Measurements from ENCODE around the gene PRKCE. TPM values are rescaled to one million over a fixed set of nuclear protein-coding genes. Genes with fewer than 3 reads are reported as not detected.

Gene PRKCE
- total RNA-seq: 10 to 100 TPM; 10.6 to 11.3 TPM

DNA sequence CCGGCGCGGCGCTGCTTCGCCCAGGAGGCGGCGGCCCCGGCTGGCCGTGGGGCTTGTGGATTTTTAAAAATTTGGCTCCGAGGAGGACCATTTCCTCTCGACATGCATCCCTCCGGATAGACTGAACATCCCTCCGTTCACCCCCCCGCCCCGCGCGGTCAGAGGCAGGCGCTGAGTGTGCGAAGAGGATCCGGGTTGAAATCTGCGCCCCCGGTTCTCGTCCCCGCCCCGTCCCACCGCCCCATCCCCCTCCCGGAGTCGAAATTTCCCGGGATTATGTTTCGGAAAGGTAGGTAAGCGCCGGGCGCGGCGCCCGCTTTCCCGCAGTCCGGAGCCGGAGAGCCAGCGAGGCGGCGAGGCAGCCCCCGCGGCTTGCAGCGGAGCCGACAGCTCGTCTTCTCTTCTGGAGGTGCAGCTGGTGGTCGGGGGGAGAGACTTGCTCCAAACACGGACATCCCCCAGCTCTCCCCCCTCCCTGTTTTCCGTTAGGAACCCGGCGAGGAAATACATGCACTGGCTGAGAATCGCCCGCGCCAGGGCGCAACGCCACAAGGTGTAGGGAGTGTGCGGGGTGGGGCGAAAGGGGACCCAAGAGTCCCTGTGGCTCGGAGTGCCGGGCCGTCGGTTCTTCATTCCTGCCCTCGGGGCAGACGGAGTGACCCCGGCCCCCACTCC is at the start of gene PRKCE:
Gene PRKCE, plus strand, starts transcription at position 261 of the 675 bp plus-strand sequence.

DNA sequence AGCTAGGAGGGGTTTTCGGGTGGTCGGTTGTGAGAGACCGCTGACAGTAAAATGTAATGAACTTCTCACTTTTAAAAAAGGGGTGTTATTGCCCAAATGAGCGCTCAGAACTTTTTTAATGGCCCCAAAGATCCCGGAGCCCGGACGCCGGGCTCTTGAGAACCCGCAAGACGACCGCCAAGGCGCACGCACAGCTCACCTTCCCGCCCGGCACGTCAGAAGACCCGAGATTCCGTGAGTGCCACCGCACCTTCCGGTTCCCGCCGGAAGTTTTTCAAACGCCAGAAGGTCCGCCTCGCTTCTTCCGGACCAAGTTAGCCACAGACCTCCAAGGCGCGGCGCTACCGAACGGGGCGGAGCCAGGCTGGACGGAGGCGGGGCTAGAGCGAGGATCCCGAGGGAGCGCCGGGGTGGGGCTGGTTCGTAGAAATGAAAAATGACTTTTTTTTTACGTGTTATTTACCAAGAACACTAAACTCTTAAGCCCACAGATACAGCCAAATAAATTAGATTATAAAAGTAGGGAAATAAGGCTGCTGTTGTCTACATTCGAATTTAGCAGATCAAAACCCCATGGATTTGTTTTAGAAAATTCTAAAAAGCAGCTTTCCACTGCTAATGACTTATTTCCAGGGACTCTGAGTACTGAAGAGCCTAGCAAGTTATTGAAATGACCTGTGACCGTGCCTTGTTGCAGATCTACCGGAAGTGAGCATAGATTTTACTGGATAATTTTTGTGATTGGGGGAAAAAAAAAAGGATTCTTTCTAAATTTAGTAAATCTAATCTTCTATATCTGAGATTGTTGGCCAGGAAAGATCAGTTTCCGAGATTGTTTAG is 40.2 kb upstream of the PRKCE start, which contains the start of gene SRBD1:
Gene SRBD1, minus strand, starts transcription at position 248 of the 840 bp plus-strand sequence. CDS start 5,826 bp downstream, outside the sequence.

Other genes with a start within 250 kb of the PRKCE start
- gene SRBD1, start 40.4 kb upstream of the PRKCE start, total RNA-seq: 10 to 100 TPM; 20.4 to 21.5 TPM